Measurements from ENCODE around the gene PREPL. TPM values are rescaled to one million over a fixed set of nuclear protein-coding genes. Genes with fewer than 3 reads are reported as not detected.

The PREPL gene
- total RNA-seq, 1 experiment from 2014 or later: 47.6 TPM

GRCh38 chr2:44352510-44352909 lies 8.8 kb downstream of the PREPL start:
- CTCF ChIA-PET: no interaction called here

GRCh38 chr2:44351676-44352075 lies 9.6 kb downstream of the PREPL start:
- BruUV-seq (replicated peaks): no TSS peak

More at GRCh38 chr2:44352510-44352909, 8.8 kb downstream of the PREPL start:
- no TSS peak for BruUV-seq (replicated peaks)
- H3K9me3 ChIP-seq (ENCODE audit: low read depth, low read length, poor library complexity, severe bottlenecking): no peaks in the 10 kb centered on the region
- no peaks in the 10 kb centered on the region for H3K36me3 ChIP-seq (ENCODE audit: insufficient read depth, low read length, poor library complexity, severe bottlenecking)
- H3K4me3 ChIP-seq (ENCODE audit: low read depth, low read length, poor library complexity, severe bottlenecking): no peak overlapping the region
- no peaks in the 10 kb centered on the region for H3K27me3 ChIP-seq (replicated peaks; ENCODE audit: insufficient read depth, low read depth, low read length, poor library complexity)
- POLR2A ChIA-PET (ENCODE audit: low non-redundant PET): no interaction called here
- no peak overlapping the region for H3K27ac ChIP-seq (ENCODE audit: low read depth, low read length, poor library complexity, severe bottlenecking)
- no peak for TF ChIP-seq EZH2 (IDR thresholded peaks at IDR 0.05; ENCODE audit: borderline replicate concordance, low read depth, low read length, poor library complexity, severe bottlenecking)
- TF ChIP-seq CTCF (conservative IDR thresholded peaks at IDR 0.05; ENCODE audit: low read depth, low read length): no peak
- no peaks in the 10 kb centered on the region for H3K4me1 ChIP-seq (ENCODE audit: insufficient read depth, low read length, poor library complexity, severe bottlenecking)
- intact Hi-C loops (cut with micrococcal nuclease; ENCODE audit: unreplicated experiment): no loop called here
- no peak for DNase-seq (ENCODE audit: low spot score)

GRCh38 chr2:44351088-44351487 lies 10.2 kb downstream of the PREPL start:
- CTCF ChIA-PET: no interaction called here
- POLR2A ChIA-PET (ENCODE audit: low non-redundant PET): no interaction called here
- no peak for DNase-seq (ENCODE audit: low spot score)
- intact Hi-C loops (cut with micrococcal nuclease; ENCODE audit: unreplicated experiment): no loop called here
- TF ChIP-seq EZH2 (IDR thresholded peaks at IDR 0.05; ENCODE audit: borderline replicate concordance, low read depth, low read length, poor library complexity, severe bottlenecking) (no peak), CTCF (conservative IDR thresholded peaks at IDR 0.05; ENCODE audit: low read depth, low read length) (no peak)
- H3K9me3 ChIP-seq (ENCODE audit: low read depth, low read length, poor library complexity, severe bottlenecking): no peaks in the 10 kb centered on the region
- no peaks in the 10 kb centered on the region for H3K36me3 ChIP-seq (ENCODE audit: insufficient read depth, low read length, poor library complexity, severe bottlenecking)
- no peak overlapping the region for H3K27ac ChIP-seq (ENCODE audit: low read depth, low read length, poor library complexity, severe bottlenecking)
- H3K4me1 ChIP-seq (ENCODE audit: insufficient read depth, low read length, poor library complexity, severe bottlenecking): no peaks in the 10 kb centered on the region
- no peak overlapping the region for H3K4me3 ChIP-seq (ENCODE audit: low read depth, low read length, poor library complexity, severe bottlenecking)
- H3K27me3 ChIP-seq (replicated peaks; ENCODE audit: insufficient read depth, low read depth, low read length, poor library complexity): no peaks in the 10 kb centered on the region
- BruUV-seq (replicated peaks): no TSS peak

More at GRCh38 chr2:44351676-44352075, 9.6 kb downstream of the PREPL start:
- no peak for TF ChIP-seq EZH2 (IDR thresholded peaks at IDR 0.05; ENCODE audit: borderline replicate concordance, low read depth, low read length, poor library complexity, severe bottlenecking)
- no peak for TF ChIP-seq CTCF (conservative IDR thresholded peaks at IDR 0.05; ENCODE audit: low read depth, low read length)
- Histone ChIP-seq H3K27ac (ENCODE audit: low read depth, low read length, poor library complexity, severe bottlenecking) (no peak overlapping the region), H3K27me3 (replicated peaks; ENCODE audit: insufficient read depth, low read depth, low read length, poor library complexity) (no peaks in the 10 kb centered on the region), H3K9me3 (ENCODE audit: low read depth, low read length, poor library complexity, severe bottlenecking) (no peaks in the 10 kb centered on the region), H3K4me3 (ENCODE audit: low read depth, low read length, poor library complexity, severe bottlenecking) (no peak overlapping the region), H3K4me1 (ENCODE audit: insufficient read depth, low read length, poor library complexity, severe bottlenecking) (no peaks in the 10 kb centered on the region), H3K36me3 (ENCODE audit: insufficient read depth, low read length, poor library complexity, severe bottlenecking) (no peaks in the 10 kb centered on the region)
- no peak for DNase-seq (ENCODE audit: low spot score)
- ChIA-PET CTCF (no interaction called here), POLR2A (ENCODE audit: low non-redundant PET) (no interaction called here)
- intact Hi-C loops (cut with micrococcal nuclease; ENCODE audit: unreplicated experiment): no loop called here
